HG03175 (cell line): ENCODE results near the gene TSPAN15.
"Not testable (repeated sequence)": the region's sequence is repeated elsewhere in the genome, so short reads cannot be mapped to it uniquely, and the experiment has no call there.

ENCODE experiments used
- ATAC-seq: cut with Tn5 transposase; IDR thresholded peaks from one replicate; pipeline ENCODE4 v1.9.1; 2021; ENCODE audit warnings: mild to moderate bottlenecking, moderate library complexity; ENCODE audit not compliant: unreplicated experiment

Gene TSPAN15

DNA sequence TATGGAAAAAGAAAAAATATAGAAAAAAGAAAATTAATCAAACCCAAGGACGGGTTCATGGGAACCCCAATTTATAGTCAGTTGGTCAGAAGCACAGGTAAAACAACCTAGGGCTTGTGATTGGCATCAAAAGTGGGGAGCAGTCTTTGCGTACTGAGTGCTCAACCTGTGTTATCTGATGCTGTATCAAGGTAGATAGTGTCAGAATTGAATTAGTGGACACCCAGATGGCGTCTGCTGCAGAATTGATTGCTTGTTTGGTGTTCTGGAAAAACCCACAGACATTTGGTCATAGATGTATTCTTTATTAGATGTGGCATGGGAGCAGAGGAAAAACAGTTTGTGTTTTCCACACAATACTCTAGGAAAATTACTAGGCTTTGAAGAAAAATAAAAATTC is 82.4 kb downstream of the TSPAN15 start:
- ATAC-seq = no peak

DNA sequence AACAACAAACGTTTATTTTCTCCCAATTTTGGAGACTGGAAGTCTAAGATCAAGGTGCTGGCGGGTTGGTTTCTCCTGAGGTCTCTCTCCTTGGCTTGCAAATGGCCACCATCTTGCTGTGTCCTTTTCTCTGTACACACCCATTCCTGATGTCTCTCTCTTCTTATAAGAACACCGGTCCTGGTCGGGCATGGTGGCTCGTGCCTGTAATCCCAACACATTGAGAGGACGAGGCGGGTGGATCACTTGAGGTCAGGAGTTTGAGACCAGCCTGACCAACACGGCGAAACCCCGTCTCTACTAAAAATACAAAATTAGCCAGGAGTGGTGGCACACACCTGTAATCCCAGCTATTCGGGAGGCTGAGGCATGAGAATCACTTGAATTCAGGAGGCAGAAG is 85.3 kb downstream of the TSPAN15 start:
- ATAC-seq = not testable (repeated sequence)

GRCh38 chr10:69537449-69537848 is 86.2 kb downstream of the TSPAN15 start:
- no peak for ATAC-seq

- ATAC-seq = no peak
Observed at GRCh38 chr10:69538461-69538860, 87.2 kb downstream of the TSPAN15 start.

DNA sequence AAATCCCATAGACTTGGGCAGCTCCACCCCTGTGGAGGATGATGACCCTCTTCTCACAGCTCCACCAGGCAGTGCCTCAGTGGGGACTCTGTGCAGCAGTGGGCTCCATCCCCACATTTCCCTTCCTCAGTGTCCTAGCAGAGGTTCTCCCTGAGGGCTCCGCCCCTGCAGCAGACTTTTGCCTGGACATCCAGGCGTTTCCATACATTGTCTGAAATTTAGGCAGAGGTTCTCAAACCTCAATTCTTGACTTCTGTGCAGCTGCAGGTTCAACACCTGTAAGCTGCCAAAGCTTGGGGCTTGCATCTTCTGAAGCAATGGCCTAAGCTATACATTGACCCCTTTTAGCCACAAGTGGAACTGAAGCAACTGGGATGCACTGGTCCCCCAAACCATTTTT is 90.2 kb downstream of the TSPAN15 start:
- no peak for ATAC-seq

GRCh38 chr10:69549959-69550358 is 98.7 kb downstream of the TSPAN15 start:
- no peak for ATAC-seq

DNA sequence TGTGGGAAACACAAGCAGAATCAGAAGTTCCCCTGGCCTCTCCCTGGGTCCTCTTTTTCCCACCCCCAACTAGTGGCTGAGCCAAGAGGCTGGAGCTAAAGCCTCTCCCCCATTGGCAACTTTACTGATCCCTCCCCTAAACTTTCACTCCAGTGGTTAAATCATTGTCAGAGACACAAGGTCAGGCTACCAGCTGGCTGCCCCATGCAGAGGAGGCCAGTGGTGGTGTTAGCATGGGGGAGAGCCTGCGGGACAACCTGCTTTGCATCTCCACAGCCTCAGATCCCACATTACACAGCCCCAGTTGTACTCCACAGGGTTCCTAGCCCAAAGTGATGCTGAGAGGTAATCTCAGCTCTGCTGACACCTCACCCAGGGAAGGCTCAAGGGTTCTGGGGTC is 101.0 kb downstream of the TSPAN15 start:
- ATAC-seq = no peak

- no peak for ATAC-seq
Observed at GRCh38 chr10:69553328-69553727, 102.1 kb downstream of the TSPAN15 start.

- no peak for ATAC-seq
Observed at GRCh38 chr10:69554611-69555010, 103.3 kb downstream of the TSPAN15 start.
